ENCODE data around the gene LYZL4. TPM values are rescaled to one million over a fixed set of nuclear protein-coding genes. Genes with fewer than 3 reads are reported as not detected.

The LYZL4 gene
- total and polyA plus RNA-seq, 2 of the 4 experiments (the other 2 are of a cell fraction) = not detected

DNA sequence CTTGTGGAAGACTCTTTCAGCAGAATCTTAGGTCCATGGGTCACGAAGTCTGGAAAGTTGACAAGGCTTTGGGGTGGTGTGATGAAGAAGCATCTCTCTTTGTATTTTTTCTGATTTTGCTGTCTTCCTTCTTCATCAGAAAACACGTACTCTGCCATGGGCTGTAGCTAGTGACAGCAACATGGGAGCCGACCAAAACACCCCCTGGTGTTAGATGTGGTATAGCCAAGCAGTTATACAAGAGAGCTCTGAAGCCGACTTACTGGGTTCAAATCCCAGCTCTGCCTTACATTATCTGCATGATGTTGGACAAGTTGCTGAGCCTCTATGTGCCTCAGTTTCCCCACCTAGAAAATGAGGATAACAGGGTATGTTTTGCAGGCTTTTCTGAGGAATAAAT, 32.9 kb upstream of the LYZL4 start:
- H2BK20ac ChIP-seq (ENCODE audit: low read depth, low read length) = no peak overlapping the region
- no peak overlapping the region for H4K5ac ChIP-seq (ENCODE audit: low read depth, low read length)
- H2BK15ac ChIP-seq (ENCODE audit: low read depth, low read length) = no peak overlapping the region
- no peaks in the 10 kb centered on the region for H3K79me1 ChIP-seq (ENCODE audit: low read depth in 1 of 2, low read length in 2 of 2)
- H3K27me3 ChIP-seq (ENCODE audit: control insufficient read depth, insufficient read depth, low read length) = peaks cover 11% of the 10 kb centered on the region
- no peak overlapping the region for H2BK120ac ChIP-seq (ENCODE audit: low read depth, low read length)
- no peak overlapping the region for H3K4ac ChIP-seq (ENCODE audit: low read depth, low read length)
- H3K56ac ChIP-seq (ENCODE audit: extremely low read depth, insufficient read depth, low read length) = no peak overlapping the region
- dilution Hi-C loops (cut with HindIII; ENCODE audit: low sequenced_read_pairs, unreplicated experiment) (no loop called here), intact Hi-C loops (cut with micrococcal nuclease) (loop anchor here (1.0 to 10.0 kb wide), 4 partner anchors 196 to 1858 kb away; no protein-coding TSS in a partner anchor), in situ Hi-C loops (cut with MboI; ENCODE audit: low sequenced_read_pairs) (loop anchor here (5.0 to 25.0 kb wide), 4 partner anchors 196 to 548 kb away; no protein-coding TSS in a partner anchor)
- H2BK5ac ChIP-seq (ENCODE audit: low read depth, low read length, poor library complexity, severe bottlenecking) = no peak overlapping the region
- peak overlapping the region; percentile 19 for H2AK9ac ChIP-seq (replicated peaks; ENCODE audit: low read depth, low read length, poor library complexity)
- ChIA-PET POLR2A (ENCODE audit: unreplicated experiment) (no interaction called here), CTCF (interaction anchor here (0.6 to 1.8 kb wide), 7 partner anchors 189 to 554 kb away, joined by 3 to 13 read pairs (median 3); no protein-coding TSS in a partner anchor)
- DNase-seq (no peak), ATAC-seq (ENCODE audit: low read depth) (no peak)
- no peak overlapping the region for H3K4me2 ChIP-seq (ENCODE audit: low read depth, low read length)
- H3K36me3 ChIP-seq (ENCODE audit: control insufficient read depth, insufficient read depth, low read length) = no peaks in the 10 kb centered on the region
- no peak overlapping the region for H2AFZ ChIP-seq (replicated peaks; ENCODE audit: low read length, poor library complexity)
- WGBS, 2 experiments (ENCODE audit: extremely low coverage in 2 of 2, insufficient read length in 1 of 2) = no CpG with 5 or more reads among the region's 4 CpGs
- no peak overlapping the region for H3K27ac ChIP-seq (ENCODE audit: insufficient read depth, low read length)
- H3K9ac ChIP-seq (ENCODE audit: low read depth, low read length) = no peak overlapping the region
- no peak overlapping the region for H3K14ac ChIP-seq (replicated peaks; ENCODE audit: low read depth, low read length)
- H4K20me1 ChIP-seq (ENCODE audit: insufficient read depth, low read length) = no peaks in the 10 kb centered on the region
- no peaks in the 10 kb centered on the region for H3K9me3 ChIP-seq (ENCODE audit: control insufficient read depth, insufficient read depth, low read length)
- no peaks in the 10 kb centered on the region for H3K9me1 ChIP-seq (ENCODE audit: insufficient read depth, low read length)
- H4K8ac ChIP-seq (ENCODE audit: low read depth in 2 of 2, low read length in 2 of 2) = no peak overlapping the region
- no peak overlapping the region for H3K23ac ChIP-seq (ENCODE audit: low read depth, low read length)
- no TSS peak for BruUV-seq (replicated peaks)
- H3K4me3 ChIP-seq (ENCODE audit: insufficient read depth, low read depth, low read length) = no peak overlapping the region
- H3K18ac ChIP-seq (ENCODE audit: low read depth, low read length) = no peak overlapping the region
- no peak overlapping the region for H4K91ac ChIP-seq (ENCODE audit: insufficient read depth, low read depth, low read length)
- no peaks in the 10 kb centered on the region for H3K4me1 ChIP-seq (ENCODE audit: control insufficient read depth, insufficient read depth, low read length)
- TF ChIP-seq CTCF (conservative IDR thresholded peaks at IDR 0.05; ENCODE audit: low read depth, low read length) (no peak), FOS (IDR thresholded peaks at IDR 0.05; ENCODE audit: low read depth, low read length) (no peak), CHD1 (IDR thresholded peaks at IDR 0.05; ENCODE audit: low read depth, low read length) (no peak), MAZ (IDR thresholded peaks at IDR 0.05; ENCODE audit: borderline replicate concordance, low read depth, low read length) (no peak), SMC3 (IDR thresholded peaks at IDR 0.05; ENCODE audit: low read depth, low read length) (no peak), RCOR1 (IDR thresholded peaks at IDR 0.05; ENCODE audit: insufficient replicate concordance, low read length) (no peak), MAFK (IDR thresholded peaks at IDR 0.05; ENCODE audit: low read depth, low read length) (no peak), ELK1 (IDR thresholded peaks at IDR 0.05; ENCODE audit: borderline replicate concordance, low read depth, low read length) (no peak), BHLHE40 (IDR thresholded peaks at IDR 0.05; ENCODE audit: low read depth, low read length) (no peak), CEBPB (IDR thresholded peaks at IDR 0.05; ENCODE audit: low read depth, low read length) (no peak), RFX5 (IDR thresholded peaks at IDR 0.05; ENCODE audit: low read depth, low read length) (no peak), POLR2A (IDR thresholded peaks at IDR 0.05; ENCODE audit: low read depth, low read length) (no peak), NFE2L2 (IDR thresholded peaks at IDR 0.05; ENCODE audit: low read depth, low read length) (no peak)
- TF ChIP-seq, protein P1, sequence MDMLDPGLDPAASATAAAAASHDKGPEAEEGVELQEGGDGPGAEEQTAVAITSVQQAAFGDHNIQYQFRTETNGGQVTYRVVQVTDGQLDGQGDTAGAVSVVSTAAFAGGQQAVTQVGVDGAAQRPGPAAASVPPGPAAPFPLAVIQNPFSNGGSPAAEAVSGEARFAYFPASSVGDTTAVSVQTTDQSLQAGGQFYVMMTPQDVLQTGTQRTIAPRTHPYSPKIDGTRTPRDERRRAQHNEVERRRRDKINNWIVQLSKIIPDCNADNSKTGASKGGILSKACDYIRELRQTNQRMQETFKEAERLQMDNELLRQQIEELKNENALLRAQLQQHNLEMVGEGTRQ (IDR thresholded peaks at IDR 0.05; ENCODE audit: low read depth, low read length) = no peak
- no peak overlapping the region for H2AK5ac ChIP-seq (ENCODE audit: low read depth, low read length)

All from IMR-90 (cell line).